HG03066 (cell line): ENCODE results near the gene TRPC6.
"Not testable (repeated sequence)": the region's sequence is repeated elsewhere in the genome, so short reads cannot be mapped to it uniquely, and the experiment has no call there.

Experiments
- ATAC-seq: cut with Tn5 transposase; IDR thresholded peaks from one replicate; pipeline ENCODE4 v1.9.1; 2021; ENCODE audit warnings: low read depth; ENCODE audit not compliant: unreplicated experiment

TRPC6 gene

GRCh38 chr11:101523634-101524260 is 60.1 kb downstream of the TRPC6 start:
- ATAC-seq = no peak

DNA sequence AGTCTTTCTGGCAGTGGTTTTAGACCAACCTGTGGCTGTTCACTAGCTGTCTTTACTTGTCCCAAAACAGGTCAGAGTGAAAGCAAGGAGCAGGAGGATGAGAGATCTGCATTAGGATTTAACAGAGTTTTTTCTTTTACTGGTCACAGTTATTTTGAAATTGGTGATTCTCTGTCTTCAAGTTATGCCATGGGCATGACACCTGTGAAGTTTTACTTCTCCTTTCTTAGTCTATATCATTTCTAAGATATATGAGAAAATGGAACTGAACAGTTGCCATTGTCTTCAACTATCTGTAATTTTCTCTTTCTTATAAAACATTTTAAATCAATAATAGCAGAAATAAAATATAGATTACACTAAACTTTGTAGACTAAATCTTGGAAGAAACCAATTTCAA is 60.6 kb downstream of the TRPC6 start:
- no peak for ATAC-seq

GRCh38 chr11:101521821-101522220 is 62.0 kb downstream of the TRPC6 start:
- ATAC-seq = no peak

- ATAC-seq = no peak
Measured at GRCh38 chr11:101516546-101516945, 67.3 kb downstream of the TRPC6 start.

- no peak for ATAC-seq
Measured at GRCh38 chr11:101511065-101511464, 72.7 kb downstream of the TRPC6 start.

GRCh38 chr11:101510591-101510990 is 73.2 kb downstream of the TRPC6 start:
- no peak for ATAC-seq

GRCh38 chr11:101509922-101510321 is 73.9 kb downstream of the TRPC6 start:
- no peak for ATAC-seq

DNA sequence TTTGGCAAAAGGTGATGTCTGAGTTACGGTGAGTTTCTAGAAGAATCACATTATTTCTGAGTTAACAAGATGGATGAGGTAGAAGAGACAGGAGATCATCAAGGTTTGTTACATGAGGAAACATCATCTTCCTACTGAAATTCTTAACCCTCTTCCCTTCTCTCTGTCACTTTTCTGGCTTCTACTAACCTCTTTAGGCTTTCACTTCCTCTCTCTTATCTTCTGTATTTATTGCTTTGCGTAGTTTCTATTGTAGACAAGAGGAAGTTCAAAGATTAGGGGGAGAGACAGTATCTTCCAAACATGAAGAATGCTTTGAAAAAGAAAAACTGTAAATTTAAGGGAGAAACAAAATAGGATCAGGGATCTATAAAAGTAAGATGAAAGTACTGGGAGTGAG is 75.4 kb downstream of the TRPC6 start:
- no peak for ATAC-seq

- no peak for ATAC-seq
Measured at GRCh38 chr11:101498891-101499290, 84.9 kb downstream of the TRPC6 start.

GRCh38 chr11:101497291-101497690 is 86.5 kb downstream of the TRPC6 start:
- no peak for ATAC-seq

GRCh38 chr11:101487775-101488174 is 96.0 kb downstream of the TRPC6 start:
- no peak for ATAC-seq

GRCh38 chr11:101482556-101483124 is 101.2 kb downstream of the TRPC6 start:
- ATAC-seq = no peak

DNA sequence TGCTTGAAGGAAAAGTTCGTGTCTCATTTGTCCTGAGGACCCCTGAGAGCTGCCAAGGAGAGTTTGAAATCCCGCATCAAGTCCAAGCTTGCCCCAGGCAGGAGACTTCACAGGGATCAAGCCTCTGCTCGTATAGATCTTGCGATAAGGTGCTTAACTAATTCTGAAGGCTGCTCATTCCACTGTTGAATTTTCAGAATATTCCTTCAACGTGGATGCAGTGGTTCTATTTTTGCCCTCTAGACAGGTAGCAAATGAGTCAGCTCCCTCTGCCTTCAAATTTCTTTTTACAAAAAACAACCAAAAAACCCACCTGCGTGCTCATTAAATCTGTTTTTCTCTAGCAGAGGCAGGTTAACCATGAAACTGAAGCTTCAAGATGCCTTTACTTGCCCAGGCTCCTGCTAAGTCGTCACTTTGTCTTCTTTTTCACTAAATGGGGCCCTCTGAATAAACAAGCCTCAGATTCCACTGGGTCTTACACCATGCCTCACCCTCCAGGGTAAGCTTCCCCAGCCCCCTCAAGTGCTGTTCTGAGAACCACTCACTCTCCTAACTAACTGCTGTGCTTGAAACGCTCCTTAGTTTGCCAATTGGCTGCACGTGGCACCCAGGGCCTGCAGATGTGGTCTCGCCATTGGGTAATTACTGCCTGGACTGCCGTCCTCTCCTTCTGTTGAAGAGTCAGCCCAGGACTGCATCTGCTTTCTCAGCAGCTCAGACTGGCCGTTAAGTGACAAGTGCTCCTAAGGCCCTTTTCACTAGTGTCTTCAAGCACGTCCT is 105.0 kb downstream of the TRPC6 start:
- no peak for ATAC-seq

GRCh38 chr11:101477926-101478325 is 105.9 kb downstream of the TRPC6 start:
- ATAC-seq = no peak

DNA sequence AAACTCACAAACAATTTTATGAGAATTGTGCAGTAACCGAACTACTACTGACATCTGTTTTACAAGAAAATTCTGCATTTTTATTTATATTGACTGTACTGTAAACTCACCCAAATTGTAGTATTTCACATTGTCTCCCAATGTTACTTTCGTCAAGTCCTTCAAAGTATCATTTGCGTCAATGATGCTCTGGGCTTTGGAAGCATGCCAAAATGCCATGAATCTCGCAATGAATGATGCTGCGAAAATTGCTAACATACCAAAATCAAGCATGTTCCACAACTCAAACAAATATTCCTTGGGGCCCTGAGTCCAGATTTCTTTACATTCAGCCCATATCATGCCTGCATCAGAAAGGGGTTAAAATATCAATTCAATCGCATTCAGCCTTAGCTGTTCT is 107.6 kb downstream of the TRPC6 start:
- no peak for ATAC-seq

DNA sequence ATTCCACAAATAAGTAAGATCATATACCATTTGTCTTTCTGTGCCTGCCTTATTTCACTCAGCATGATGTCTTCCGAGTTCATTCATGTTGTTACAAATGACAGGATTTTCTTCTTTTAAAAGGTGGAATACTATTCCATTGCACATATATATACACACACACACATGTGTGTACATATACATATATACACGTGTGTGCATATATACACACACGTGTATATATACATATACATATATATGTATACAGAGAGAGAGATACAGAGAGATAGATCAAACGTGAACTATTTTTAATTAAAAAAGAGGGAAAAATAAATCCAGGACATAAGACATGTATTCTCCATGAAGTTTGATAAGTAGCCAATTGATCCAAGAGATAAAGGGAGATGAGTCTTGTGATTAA is 108.1 kb downstream of the TRPC6 start:
- no peak for ATAC-seq

DNA sequence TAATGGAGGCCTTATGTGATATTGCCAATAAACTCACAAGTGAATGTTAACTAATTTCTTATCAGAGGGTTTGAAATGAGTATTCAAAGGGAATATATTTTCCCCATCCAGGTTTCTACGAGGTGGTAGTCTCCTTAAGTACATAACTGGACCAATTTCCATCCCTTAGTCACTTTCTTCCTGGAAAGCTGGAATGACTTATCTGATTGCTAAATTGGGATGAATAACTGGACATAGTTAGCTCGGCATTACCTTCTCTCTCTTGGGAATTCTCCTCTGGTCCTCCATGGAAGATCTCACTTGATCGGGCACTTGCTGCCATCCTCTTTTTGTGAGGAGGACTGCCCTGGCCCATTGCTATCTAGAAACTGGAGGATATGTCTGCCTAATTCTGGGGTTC is 109.1 kb downstream of the TRPC6 start:
- ATAC-seq = no peak

- no peak for ATAC-seq
Measured at GRCh38 chr11:101470881-101471520, 112.8 kb downstream of the TRPC6 start.

DNA sequence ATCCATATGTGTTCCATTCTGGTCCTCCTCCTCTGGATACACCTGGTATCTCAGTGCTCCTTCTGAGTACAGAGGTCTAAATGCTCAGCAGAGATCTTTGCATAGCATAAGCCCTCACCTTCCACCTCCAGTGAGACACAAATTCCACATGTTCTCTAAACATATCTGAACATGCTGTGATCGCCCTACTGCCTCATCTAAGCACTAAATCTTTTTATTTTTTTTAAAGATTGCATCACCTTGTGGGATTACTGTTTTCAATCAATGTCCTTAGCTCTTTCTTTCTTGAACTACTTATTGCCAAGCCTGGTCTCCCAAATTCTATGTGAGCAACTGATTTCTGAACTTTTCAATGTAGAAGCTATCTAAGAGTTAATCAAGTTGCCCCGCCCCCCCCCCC is 113.4 kb downstream of the TRPC6 start:
- ATAC-seq = no peak

GRCh38 chr11:101466352-101466751 is 117.5 kb downstream of the TRPC6 start:
- ATAC-seq = no peak

GRCh38 chr11:101464388-101464787 is 119.4 kb downstream of the TRPC6 start:
- not testable (repeated sequence) for ATAC-seq
